HCT116 (cell line): ENCODE data around the gene SMC4.

Experiments
- CEBPB ChIP-seq: IDR thresholded peaks from 2 replicates; pipeline ENCODE4 v1.6.1; 2012; ENCODE audit warnings: low read depth
- ELF1 ChIP-seq: IDR thresholded peaks from 2 replicates; pipeline ENCODE4 v1.6.1; 2012; ENCODE audit warnings: low read depth, borderline replicate concordance
- EZH2 ChIP-seq: fragments of 200-600 bp; sonication (generic); IDR thresholded peaks from 2 replicates; pipeline ENCODE4 v1.6.1; 2017; ENCODE audit warnings: antibody characterized with exemption, mixed run types
- JUND ChIP-seq: IDR thresholded peaks from 2 replicates; pipeline ENCODE4 v1.6.1; 2012
- POLR2A ChIP-seq: IDR thresholded peaks from 2 replicates; pipeline ENCODE4 v1.7.0; 2011; ENCODE audit warnings: borderline replicate concordance; ENCODE audit not compliant: insufficient read depth, insufficient read length; ENCODE audit errors: extremely low read depth
- POLR2AphosphoS5 ChIP-seq: IDR thresholded peaks from 2 replicates; pipeline ENCODE4 v1.6.1; 2011; ENCODE audit warnings: mild to moderate bottlenecking, low read depth, low read length, moderate library complexity
- RAD21 ChIP-seq: IDR thresholded peaks from 2 replicates; pipeline ENCODE4 v1.6.1; 2012; ENCODE audit warnings: low read depth, mild to moderate bottlenecking
- SIN3A ChIP-seq: IDR thresholded peaks from 2 replicates; pipeline ENCODE4 v1.6.1; 2012; ENCODE audit warnings: low read depth
- SRF ChIP-seq: IDR thresholded peaks from 2 replicates; pipeline ENCODE4 v1.6.1; 2012; ENCODE audit warnings: low read depth
- TF ChIP-seq, protein P1 (sequence below), 3 experiments: fragments of 200-600 bp in 1 of 3; sonication (generic) in 1 of 3; IDR thresholded peaks in 2 of 3; conservative IDR thresholded peaks in 1 of 3; 2 replicates each; pipeline ENCODE4 v1.5.1; 2012 to 2017; ENCODE audit warnings: low read depth in 2 of 3, low read length in 2 of 3, antibody characterized with exemption in 1 of 3, borderline replicate concordance in 1 of 3, control low read depth in 1 of 3, mild to moderate bottlenecking in 1 of 3, mixed read lengths in 1 of 3, mixed run types in 1 of 3, moderate library complexity in 1 of 3; ENCODE audit not compliant: insufficient read depth in 1 of 3
- TF ChIP-seq, protein P2 (sequence below): IDR thresholded peaks from 2 replicates; pipeline ENCODE4 v1.6.1; 2012
- TF ChIP-seq, protein P3 (sequence below): IDR thresholded peaks from 2 replicates; pipeline ENCODE4 v1.6.1; 2011; ENCODE audit warnings: mild to moderate bottlenecking, low read length, moderate library complexity; ENCODE audit not compliant: insufficient replicate concordance; ENCODE audit errors: extremely low read depth
- TF ChIP-seq, protein P4 (sequence below): IDR thresholded peaks from 2 replicates; pipeline ENCODE4 v1.6.1; 2012; ENCODE audit warnings: low read depth

DNA sequence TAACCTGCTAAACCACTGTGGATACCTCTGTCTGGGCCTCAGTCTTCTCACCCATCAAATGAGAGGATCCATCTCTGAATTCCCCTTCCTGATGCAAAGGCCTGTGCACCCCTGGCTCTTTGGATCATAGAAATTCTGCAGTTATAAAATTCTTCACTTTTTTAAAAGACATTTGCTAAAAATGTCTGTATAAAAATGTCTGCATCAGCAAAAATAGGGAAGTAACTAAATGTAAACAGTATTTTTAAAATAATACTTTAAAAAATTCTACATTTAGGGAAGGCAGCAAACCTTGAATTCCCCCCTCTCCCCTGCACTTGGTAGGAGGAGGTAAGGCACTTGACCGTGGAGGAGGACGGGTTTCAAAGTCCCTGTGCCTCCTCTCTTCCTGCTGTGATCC lies 75.7 kb downstream of the SMC4 start:
- TF ChIP-seq POLR2A (no peak), SRF (no peak), ELF1 (no peak), POLR2AphosphoS5 (no peak), SIN3A (no peak), EZH2 (no peak), JUND (no peak), RAD21 (no peak), CEBPB (no peak)
- TF ChIP-seq, protein P1, sequence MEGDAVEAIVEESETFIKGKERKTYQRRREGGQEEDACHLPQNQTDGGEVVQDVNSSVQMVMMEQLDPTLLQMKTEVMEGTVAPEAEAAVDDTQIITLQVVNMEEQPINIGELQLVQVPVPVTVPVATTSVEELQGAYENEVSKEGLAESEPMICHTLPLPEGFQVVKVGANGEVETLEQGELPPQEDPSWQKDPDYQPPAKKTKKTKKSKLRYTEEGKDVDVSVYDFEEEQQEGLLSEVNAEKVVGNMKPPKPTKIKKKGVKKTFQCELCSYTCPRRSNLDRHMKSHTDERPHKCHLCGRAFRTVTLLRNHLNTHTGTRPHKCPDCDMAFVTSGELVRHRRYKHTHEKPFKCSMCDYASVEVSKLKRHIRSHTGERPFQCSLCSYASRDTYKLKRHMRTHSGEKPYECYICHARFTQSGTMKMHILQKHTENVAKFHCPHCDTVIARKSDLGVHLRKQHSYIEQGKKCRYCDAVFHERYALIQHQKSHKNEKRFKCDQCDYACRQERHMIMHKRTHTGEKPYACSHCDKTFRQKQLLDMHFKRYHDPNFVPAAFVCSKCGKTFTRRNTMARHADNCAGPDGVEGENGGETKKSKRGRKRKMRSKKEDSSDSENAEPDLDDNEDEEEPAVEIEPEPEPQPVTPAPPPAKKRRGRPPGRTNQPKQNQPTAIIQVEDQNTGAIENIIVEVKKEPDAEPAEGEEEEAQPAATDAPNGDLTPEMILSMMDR (IDR thresholded peaks at IDR 0.05 in 2 of 3, conservative IDR thresholded peaks at IDR 0.05 in 1 of 3; ENCODE audit: borderline replicate concordance in 1 of 3, insufficient read depth in 1 of 3, low read depth in 2 of 3, low read length in 2 of 3): no peak
- TF ChIP-seq, protein P2, sequence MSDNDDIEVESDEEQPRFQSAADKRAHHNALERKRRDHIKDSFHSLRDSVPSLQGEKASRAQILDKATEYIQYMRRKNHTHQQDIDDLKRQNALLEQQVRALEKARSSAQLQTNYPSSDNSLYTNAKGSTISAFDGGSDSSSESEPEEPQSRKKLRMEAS: no peak
- TF ChIP-seq, protein P3, sequence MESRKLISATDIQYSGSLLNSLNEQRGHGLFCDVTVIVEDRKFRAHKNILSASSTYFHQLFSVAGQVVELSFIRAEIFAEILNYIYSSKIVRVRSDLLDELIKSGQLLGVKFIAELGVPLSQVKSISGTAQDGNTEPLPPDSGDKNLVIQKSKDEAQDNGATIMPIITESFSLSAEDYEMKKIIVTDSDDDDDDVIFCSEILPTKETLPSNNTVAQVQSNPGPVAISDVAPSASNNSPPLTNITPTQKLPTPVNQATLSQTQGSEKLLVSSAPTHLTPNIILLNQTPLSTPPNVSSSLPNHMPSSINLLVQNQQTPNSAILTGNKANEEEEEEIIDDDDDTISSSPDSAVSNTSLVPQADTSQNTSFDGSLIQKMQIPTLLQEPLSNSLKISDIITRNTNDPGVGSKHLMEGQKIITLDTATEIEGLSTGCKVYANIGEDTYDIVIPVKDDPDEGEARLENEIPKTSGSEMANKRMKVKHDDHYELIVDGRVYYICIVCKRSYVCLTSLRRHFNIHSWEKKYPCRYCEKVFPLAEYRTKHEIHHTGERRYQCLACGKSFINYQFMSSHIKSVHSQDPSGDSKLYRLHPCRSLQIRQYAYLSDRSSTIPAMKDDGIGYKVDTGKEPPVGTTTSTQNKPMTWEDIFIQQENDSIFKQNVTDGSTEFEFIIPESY: no peak
- TF ChIP-seq, protein P4, sequence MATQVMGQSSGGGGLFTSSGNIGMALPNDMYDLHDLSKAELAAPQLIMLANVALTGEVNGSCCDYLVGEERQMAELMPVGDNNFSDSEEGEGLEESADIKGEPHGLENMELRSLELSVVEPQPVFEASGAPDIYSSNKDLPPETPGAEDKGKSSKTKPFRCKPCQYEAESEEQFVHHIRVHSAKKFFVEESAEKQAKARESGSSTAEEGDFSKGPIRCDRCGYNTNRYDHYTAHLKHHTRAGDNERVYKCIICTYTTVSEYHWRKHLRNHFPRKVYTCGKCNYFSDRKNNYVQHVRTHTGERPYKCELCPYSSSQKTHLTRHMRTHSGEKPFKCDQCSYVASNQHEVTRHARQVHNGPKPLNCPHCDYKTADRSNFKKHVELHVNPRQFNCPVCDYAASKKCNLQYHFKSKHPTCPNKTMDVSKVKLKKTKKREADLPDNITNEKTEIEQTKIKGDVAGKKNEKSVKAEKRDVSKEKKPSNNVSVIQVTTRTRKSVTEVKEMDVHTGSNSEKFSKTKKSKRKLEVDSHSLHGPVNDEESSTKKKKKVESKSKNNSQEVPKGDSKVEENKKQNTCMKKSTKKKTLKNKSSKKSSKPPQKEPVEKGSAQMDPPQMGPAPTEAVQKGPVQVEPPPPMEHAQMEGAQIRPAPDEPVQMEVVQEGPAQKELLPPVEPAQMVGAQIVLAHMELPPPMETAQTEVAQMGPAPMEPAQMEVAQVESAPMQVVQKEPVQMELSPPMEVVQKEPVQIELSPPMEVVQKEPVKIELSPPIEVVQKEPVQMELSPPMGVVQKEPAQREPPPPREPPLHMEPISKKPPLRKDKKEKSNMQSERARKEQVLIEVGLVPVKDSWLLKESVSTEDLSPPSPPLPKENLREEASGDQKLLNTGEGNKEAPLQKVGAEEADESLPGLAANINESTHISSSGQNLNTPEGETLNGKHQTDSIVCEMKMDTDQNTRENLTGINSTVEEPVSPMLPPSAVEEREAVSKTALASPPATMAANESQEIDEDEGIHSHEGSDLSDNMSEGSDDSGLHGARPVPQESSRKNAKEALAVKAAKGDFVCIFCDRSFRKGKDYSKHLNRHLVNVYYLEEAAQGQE: no peak
